ENCODE measurements around the gene SEMA3D.

DNA sequence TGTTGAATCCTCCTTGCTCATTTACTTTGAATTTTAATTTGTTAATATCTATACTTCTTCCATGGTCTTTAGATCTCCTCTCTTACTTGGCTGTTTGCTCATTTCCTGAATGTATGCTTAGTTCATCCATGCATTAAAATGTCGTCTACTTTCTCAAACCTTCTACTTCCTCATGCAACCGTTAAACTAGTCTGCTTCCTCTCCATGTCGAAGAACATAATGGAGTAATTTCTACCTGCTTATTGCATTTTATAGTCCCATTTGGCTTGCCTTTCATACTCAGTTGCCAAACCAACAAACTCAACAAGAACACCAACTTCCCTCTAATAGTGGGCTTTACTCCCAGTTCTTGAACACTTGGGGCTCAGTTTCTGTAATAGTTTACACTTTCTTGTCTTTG lies 43.8 kb upstream of the SEMA3D start:
- TF ChIP-seq POLR2A (IDR thresholded peaks at IDR 0.05): no peak
- TF ChIP-seq, protein P1, sequence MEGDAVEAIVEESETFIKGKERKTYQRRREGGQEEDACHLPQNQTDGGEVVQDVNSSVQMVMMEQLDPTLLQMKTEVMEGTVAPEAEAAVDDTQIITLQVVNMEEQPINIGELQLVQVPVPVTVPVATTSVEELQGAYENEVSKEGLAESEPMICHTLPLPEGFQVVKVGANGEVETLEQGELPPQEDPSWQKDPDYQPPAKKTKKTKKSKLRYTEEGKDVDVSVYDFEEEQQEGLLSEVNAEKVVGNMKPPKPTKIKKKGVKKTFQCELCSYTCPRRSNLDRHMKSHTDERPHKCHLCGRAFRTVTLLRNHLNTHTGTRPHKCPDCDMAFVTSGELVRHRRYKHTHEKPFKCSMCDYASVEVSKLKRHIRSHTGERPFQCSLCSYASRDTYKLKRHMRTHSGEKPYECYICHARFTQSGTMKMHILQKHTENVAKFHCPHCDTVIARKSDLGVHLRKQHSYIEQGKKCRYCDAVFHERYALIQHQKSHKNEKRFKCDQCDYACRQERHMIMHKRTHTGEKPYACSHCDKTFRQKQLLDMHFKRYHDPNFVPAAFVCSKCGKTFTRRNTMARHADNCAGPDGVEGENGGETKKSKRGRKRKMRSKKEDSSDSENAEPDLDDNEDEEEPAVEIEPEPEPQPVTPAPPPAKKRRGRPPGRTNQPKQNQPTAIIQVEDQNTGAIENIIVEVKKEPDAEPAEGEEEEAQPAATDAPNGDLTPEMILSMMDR (IDR thresholded peaks at IDR 0.05): no peak
